ENCODE data around the gene CDK19. TPM values are rescaled to one million over a fixed set of nuclear protein-coding genes. Genes with fewer than 3 reads are reported as not detected.

The CDK19 gene
- polyA plus RNA-seq, 1 of the 3 experiments (the other 2 are of a cell fraction) = 6.5 TPM

GRCh38 chr6:110723017-110723416, 92.3 kb downstream of the CDK19 start:
- H3K4me2 ChIP-seq = no peak overlapping the region
- 89% methylated on average over 3 of the region's 3 CpGs for WGBS (ENCODE audit: low lambda C conversion rate)
- CTCF ChIA-PET = no interaction called here
- H3K36me3 ChIP-seq (replicated peaks in 1 of 2; ENCODE audit: control insufficient read depth in 1 of 2, insufficient read depth in 2 of 2, low read length in 1 of 2) = peaks cover 0 to 8% of the 10 kb centered on the region in 2 experiments
- no peaks in the 10 kb centered on the region for H3K27me3 ChIP-seq (ENCODE audit: insufficient read depth)
- no peak for DNase-seq
- TF ChIP-seq TCF12 (IDR thresholded peaks at IDR 0.05) (no peak), PBX3 (IDR thresholded peaks at IDR 0.05) (no peak), RXRA (IDR thresholded peaks at IDR 0.05; ENCODE audit: borderline replicate concordance, low read depth) (no peak), JUND (IDR thresholded peaks at IDR 0.05) (no peak), USF1 (IDR thresholded peaks at IDR 0.05; ENCODE audit: borderline replicate concordance, low read depth) (no peak), RCOR1 (IDR thresholded peaks at IDR 0.05; ENCODE audit: low read length) (no peak), GABPA (IDR thresholded peaks at IDR 0.05; ENCODE audit: low read depth) (no peak), MXI1 (IDR thresholded peaks at IDR 0.05; ENCODE audit: low read depth, low read length) (no peak), MEF2A (IDR thresholded peaks at IDR 0.05; ENCODE audit: borderline replicate concordance, low read depth) (no peak), TAF1 (IDR thresholded peaks at IDR 0.05; ENCODE audit: borderline replicate concordance, low read depth, low read length) (no peak), SMC3 (IDR thresholded peaks at IDR 0.05; ENCODE audit: low read depth, low read length) (no peak), NRF1 (IDR thresholded peaks at IDR 0.05; ENCODE audit: low read depth, low read length) (no peak), ELF1 (IDR thresholded peaks at IDR 0.05) (no peak), RFX5 (IDR thresholded peaks at IDR 0.05; ENCODE audit: low read length) (no peak), FOSL2 (IDR thresholded peaks at IDR 0.05; ENCODE audit: borderline replicate concordance, low read depth) (no peak), FOXJ3 (CRISPR knock-in tag; IDR thresholded peaks at IDR 0.05) (no peak)
- H3K4me1 ChIP-seq (ENCODE audit: control insufficient read depth in 1 of 2, insufficient read depth in 2 of 2, low read depth in 1 of 2, low read length in 1 of 2) = no peaks in the 10 kb centered on the region
- no peaks in the 10 kb centered on the region for H3K79me2 ChIP-seq (ENCODE audit: insufficient read depth)
- H3K9ac ChIP-seq = no peak overlapping the region
- H4K20me1 ChIP-seq (ENCODE audit: insufficient read depth) = no peaks in the 10 kb centered on the region
- H3K27ac ChIP-seq (ENCODE audit: low read depth in 2 of 2, low read length in 1 of 2) = no peak overlapping the region
- H3F3A ChIP-seq (replicated peaks; ENCODE audit: insufficient read depth) = no peaks in the 10 kb centered on the region
- H2AFZ ChIP-seq (ENCODE audit: low read depth) = no peak overlapping the region
- H3K4me3 ChIP-seq (ENCODE audit: low read depth in 2 of 2, low read length in 1 of 2) = no peak overlapping the region
- no peaks in the 10 kb centered on the region for H3K9me3 ChIP-seq
- POLR2A ChIA-PET = no interaction called here
- H3K9me2 ChIP-seq = no peaks in the 10 kb centered on the region

GRCh38 chr6:110720066-110720465, 95.2 kb downstream of the CDK19 start:
- TF ChIP-seq SMC3 (IDR thresholded peaks at IDR 0.05; ENCODE audit: low read depth, low read length) (no peak), JUND (IDR thresholded peaks at IDR 0.05) (no peak), RCOR1 (IDR thresholded peaks at IDR 0.05; ENCODE audit: low read length) (no peak), USF2 (IDR thresholded peaks at IDR 0.05; ENCODE audit: borderline replicate concordance, low read depth, low read length) (no peak), IRF3 (IDR thresholded peaks at IDR 0.05; ENCODE audit: low read depth, low read length) (no peak), EP300 (IDR thresholded peaks at IDR 0.05; ENCODE audit: borderline replicate concordance in 1 of 2, low read depth in 1 of 2, low read length in 1 of 2) (no peak), RAD21 (IDR thresholded peaks at IDR 0.05; ENCODE audit: low read length) (no peak), ELF1 (IDR thresholded peaks at IDR 0.05) (no peak), NFIC (IDR thresholded peaks at IDR 0.05; ENCODE audit: borderline replicate concordance) (no peak), MXI1 (IDR thresholded peaks at IDR 0.05; ENCODE audit: low read depth, low read length) (no peak), MAX (IDR thresholded peaks at IDR 0.05; ENCODE audit: low read depth) (no peak), USF1 (IDR thresholded peaks at IDR 0.05; ENCODE audit: borderline replicate concordance, low read depth) (no peak), POLR2AphosphoS5 (IDR thresholded peaks at IDR 0.05; ENCODE audit: low read depth, low read length) (no peak)
- H3K36me3 ChIP-seq (replicated peaks in 1 of 2; ENCODE audit: control insufficient read depth in 1 of 2, insufficient read depth in 2 of 2, low read length in 1 of 2) = peaks cover 0 to 4% of the 10 kb centered on the region in 2 experiments
- H3K27me3 ChIP-seq (ENCODE audit: insufficient read depth) = no peaks in the 10 kb centered on the region
- no peaks in the 10 kb centered on the region for H3F3A ChIP-seq (replicated peaks; ENCODE audit: insufficient read depth)
- peaks cover 3% of the 10 kb centered on the region; the same call in 1 of the 2 replicates for H3K79me2 ChIP-seq (ENCODE audit: insufficient read depth)
- DNase-seq = no peak
- no peak overlapping the region for H2AFZ ChIP-seq (ENCODE audit: low read depth)
- H3K9me3 ChIP-seq = no peaks in the 10 kb centered on the region
- no peak overlapping the region for H3K27ac ChIP-seq (ENCODE audit: low read depth in 2 of 2, low read length in 1 of 2)
- no peaks in the 10 kb centered on the region for H3K4me1 ChIP-seq (ENCODE audit: control insufficient read depth in 1 of 2, insufficient read depth in 2 of 2, low read depth in 1 of 2, low read length in 1 of 2)
- no peak overlapping the region for H3K4me3 ChIP-seq (ENCODE audit: low read depth in 2 of 2, low read length in 1 of 2)
- ChIA-PET CTCF (interaction anchor here (1.0 to 1.8 kb wide), 2 partner anchors 8 to 10 kb away, joined by 3 to 4 read pairs; no protein-coding TSS in a partner anchor), POLR2A (no interaction called here)
- H4K20me1 ChIP-seq (ENCODE audit: insufficient read depth) = no peaks in the 10 kb centered on the region
- no peak overlapping the region for H3K9ac ChIP-seq
- no peak overlapping the region for H3K4me2 ChIP-seq
- no peaks in the 10 kb centered on the region for H3K9me2 ChIP-seq
- 84% methylated on average over 3 of the region's 3 CpGs for WGBS (ENCODE audit: low lambda C conversion rate)

Data from SK-N-SH (cell line).